GM21367 (cell line): Measurements from ENCODE around the gene RRBP1.
"Not testable (repeated sequence)": the region's sequence is repeated elsewhere in the genome, so short reads cannot be mapped to it uniquely, and the experiment has no call there.

Experiments used
- ATAC-seq: cut with Tn5 transposase; IDR thresholded peaks from one replicate; pipeline ENCODE4 v1.9.1; 2021; ENCODE audit not compliant: unreplicated experiment

RRBP1 gene

DNA sequence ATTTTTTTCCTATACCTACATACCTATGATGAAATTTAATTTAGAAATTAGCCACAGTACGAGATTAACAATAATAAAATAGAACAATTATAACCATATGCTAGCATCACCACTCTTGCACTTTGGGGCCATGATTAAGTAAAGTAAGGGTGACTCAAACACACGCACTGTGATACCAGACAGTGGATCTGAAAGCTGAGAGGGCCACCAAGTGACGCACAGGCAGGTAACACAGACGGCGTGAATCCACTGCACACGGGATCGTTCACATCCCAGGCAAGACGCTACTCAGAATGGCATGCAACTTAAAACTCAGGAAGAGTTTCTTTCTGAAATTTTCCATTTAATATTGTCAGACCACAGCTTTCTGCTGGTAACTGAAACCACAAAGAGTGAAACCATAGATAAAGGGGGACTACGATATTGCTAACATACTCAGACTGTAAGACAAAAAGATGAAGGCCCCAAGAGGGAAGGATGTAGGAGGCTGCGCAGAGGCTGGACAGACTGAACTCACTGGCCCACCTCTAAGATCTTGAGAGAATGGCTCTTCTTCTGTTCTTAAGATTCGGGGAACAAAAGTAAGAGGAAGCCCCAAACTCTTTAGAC, 17.9 kb downstream of the RRBP1 start:
- ATAC-seq, result no peak

GRCh38 chr20:17663486-17663885, 18.6 kb downstream of the RRBP1 start:
- no peak for ATAC-seq

DNA sequence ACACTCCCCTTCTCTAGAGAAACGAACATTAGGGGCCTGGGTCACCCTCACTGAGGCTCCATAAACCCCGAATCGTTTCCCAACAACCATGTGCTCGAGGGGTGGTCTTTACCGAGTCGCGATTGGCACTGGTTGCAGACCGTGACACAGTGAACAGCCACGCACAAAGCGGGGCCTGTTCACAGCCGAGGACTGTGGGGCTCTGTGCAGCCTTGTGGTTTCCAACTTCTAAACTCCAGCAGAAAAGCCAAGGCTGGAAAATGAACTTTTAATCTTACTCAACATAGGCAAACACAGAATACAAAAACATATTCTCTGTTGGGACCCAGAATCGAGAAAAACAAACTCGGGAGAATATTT, 19.0 kb downstream of the RRBP1 start:
- ATAC-seq, result no peak

- ATAC-seq, result no peak
Observed at GRCh38 chr20:17662333-17663039, 19.6 kb downstream of the RRBP1 start.

DNA sequence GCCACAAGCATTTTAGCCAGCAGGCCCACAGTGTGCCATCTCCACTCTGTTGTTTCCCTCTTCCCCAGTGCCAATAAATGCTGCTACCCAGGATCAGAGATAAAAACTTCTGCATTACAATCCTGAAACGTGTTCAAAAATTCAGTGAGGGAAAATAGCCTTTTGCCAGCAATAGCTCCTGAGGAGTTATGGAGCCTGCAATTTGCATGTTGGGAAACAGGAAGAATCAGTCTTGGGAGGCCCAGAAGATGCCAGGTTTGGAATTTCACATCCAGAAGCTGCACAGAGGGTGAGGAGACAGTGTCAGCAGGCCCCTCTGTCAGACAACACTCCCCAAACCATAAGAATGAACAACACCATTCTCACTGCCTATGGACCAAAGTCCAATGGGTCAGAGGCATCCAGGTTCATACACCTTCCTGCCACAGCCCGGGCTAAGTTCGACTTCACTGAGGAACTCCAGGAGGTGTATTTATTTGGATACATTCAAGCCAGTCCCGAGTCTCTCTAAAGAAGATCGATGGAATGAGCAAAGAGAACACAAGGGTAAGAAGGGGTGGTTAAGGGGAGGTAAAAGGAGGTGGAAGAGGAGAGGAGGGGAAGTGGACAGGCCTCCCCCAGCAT, 20.8 kb downstream of the RRBP1 start:
- no peak for ATAC-seq

DNA sequence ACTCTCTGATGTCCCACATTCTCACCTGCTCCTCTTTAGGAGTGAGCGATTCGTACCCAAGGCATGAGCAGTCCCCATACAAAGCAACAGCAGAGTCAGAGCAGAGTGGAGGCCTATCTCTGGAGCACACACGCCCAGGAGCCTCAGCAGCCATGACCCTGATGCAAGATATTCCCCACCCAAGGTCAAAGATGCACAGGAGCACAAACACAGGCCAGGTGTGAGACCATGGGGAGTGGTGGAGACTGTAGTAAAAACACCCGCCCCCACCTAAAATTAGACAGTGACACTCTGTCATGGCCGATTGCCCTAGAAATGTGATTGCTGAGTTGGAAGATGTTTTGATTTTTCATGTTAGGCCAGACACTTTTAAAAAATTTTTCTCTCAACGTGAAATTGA, 21.4 kb downstream of the RRBP1 start:
- no peak for ATAC-seq

- no peak for ATAC-seq
Observed at GRCh38 chr20:17659801-17660200, 22.2 kb downstream of the RRBP1 start.

GRCh38 chr20:17659344-17659743, 22.7 kb downstream of the RRBP1 start:
- ATAC-seq, result not testable (repeated sequence)

- no peak for ATAC-seq
Observed at GRCh38 chr20:17658648-17658993, 23.4 kb downstream of the RRBP1 start.

GRCh38 chr20:17657898-17658647, 24.0 kb downstream of the RRBP1 start:
- ATAC-seq, result no peak

GRCh38 chr20:17657079-17657825, 24.8 kb downstream of the RRBP1 start:
- no peak for ATAC-seq

- no peak for ATAC-seq
Observed at GRCh38 chr20:17655865-17656479, 26.1 kb downstream of the RRBP1 start.

DNA sequence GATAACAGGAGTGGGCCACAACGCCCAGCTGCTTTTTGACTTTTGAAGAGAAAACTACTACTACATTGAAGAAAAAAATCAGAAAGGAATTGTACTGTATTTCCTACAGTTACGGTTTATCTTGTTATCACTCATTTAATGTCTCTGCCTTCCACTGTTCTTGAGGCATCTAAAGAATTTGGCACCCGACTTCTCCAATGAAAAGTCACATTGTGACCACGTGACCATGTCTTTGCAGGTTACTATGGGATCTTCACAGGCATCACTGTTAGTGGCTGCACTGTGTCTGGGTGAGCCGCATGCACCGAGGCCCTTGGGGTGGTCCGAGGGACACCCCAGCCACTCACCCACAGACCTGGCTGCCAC, 26.8 kb downstream of the RRBP1 start:
- no peak for ATAC-seq

DNA sequence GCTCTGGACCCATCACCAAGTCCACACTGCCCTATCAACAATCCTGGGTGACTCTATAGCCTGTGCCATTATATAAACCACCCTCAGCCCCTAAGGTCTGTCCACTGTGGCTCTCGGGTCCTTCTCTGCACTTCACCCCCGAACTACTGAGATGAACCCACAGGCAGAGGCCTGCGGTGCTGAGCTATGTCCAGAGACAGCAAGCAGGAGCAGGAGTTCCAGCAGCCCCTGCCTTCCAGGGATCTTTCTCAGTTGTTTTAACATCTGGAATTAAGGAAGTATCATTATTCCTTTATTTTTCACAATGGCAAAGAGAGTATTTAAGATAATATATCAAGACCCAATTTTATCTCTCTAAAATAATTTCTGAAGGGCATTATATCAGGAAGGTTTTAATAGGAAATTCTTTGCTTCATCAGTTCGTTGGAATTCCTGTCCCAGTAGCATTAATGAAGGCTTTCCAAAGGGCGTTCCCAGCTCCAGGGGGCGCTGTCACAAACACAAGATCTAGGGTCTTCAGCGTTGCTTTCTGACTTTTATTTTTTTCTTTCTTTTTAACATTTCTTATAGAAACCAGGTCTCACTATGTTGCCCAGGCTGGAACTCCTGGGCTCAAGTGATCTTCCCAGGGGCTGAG, 27.3 kb downstream of the RRBP1 start:
- no peak for ATAC-seq

- ATAC-seq, result no peak
Observed at GRCh38 chr20:17653835-17654648, 28.0 kb downstream of the RRBP1 start.

DNA sequence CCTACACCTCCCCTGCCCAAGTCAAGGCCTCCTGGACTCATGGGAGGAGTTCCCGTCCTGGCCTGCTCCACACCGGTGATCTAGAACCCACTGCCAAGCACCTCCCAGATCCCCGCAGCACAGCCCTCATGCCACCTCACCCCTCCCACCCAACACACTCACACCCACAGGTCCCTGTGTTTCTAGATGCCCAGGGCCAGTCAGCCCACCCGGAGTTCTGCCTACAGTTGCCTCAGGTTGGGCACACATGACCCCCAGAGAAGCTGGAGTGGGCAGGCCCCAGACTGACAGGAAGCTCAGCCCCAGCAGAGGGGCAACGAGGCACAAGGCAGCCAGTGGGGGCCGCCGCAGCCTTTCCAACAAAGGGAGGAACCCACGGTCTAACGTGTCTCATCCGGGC, 29.6 kb downstream of the RRBP1 start:
- ATAC-seq, result no peak

DNA sequence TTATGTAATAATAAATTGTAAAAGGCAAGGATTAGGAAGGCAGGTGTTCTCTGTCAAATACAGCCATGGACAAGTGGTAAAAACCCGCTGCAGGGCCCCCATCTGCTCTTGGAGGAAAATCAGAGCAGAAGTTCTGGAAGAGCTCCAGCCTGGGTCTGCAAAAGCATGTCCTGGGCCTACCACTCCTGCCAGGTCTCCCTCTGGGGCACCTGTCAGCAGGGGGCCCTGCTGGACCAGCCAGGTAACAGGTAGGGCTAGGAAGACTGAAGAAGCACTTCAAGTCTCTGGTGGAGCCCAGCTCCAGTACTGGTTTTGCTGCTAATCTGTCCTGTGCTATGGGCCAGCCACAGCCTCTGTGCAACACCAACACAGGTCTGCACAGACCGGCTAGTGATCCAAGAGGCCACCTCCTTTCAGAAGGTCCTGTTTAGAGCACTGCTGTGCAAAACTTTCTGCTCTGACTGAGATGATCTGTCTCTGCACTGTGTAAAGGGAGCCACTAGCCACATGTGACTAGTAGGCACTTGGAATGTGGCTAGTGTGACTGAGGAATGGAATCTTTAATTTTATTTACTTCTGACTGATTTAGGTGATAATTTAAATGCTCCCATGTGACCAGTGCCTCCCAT, 30.2 kb downstream of the RRBP1 start:
- ATAC-seq, result no peak

GRCh38 chr20:17651129-17651759, 30.8 kb downstream of the RRBP1 start:
- ATAC-seq, result no peak
